SH-SY5Y (cell line): Measurements from ENCODE around the gene PNLDC1.

ENCODE experiments used
- GATA2 ChIP-seq: IDR thresholded peaks from 2 replicates; pipeline ENCODE4 v1.6.1; 2011; ENCODE audit warnings: mild to moderate bottlenecking, low read depth, low read length
- GATA3 ChIP-seq: IDR thresholded peaks from 2 replicates; pipeline ENCODE4 v1.6.1; 2011; ENCODE audit warnings: low read depth, mild to moderate bottlenecking, low read length, moderate library complexity

PNLDC1 gene

DNA sequence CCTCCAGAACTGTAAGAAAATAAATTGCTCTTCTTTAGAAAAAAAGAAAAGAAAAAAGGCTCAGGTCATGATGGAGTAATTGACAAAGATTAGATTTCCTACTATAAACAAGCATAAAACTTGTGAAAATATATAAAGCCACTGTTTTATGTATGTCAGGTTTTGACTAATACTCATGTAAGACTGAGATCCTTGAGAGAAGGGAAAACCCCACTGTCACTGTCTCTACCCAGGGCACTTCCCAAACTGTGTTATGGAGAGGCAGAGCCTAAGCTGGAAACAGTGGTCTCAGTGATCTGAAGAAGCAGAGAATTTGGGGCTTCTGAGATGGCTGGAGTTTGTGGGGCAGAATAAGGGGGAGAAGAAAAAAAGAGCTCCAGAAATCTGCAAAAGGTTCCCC lies 30.6 kb upstream of the PNLDC1 start:
- TF ChIP-seq GATA3: no peak
- TF ChIP-seq GATA2: no peak

DNA sequence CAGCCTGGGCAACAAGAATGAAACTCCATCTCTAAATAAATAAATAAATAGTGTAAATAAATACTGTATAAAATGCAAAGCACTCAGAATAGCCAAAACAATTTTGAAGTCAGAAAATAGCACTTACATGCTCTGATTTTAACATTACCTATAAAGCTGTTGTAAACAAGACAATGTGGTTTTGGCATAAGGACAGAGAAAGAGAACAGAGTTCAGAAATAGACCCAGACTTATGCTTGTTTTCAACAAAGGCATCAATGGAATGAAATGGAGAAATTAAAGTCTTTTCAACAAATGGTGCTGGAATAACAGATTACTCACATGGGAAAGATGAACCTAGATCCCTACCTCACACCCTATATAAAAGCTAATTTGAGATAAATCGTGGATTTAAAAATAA lies 27.9 kb upstream of the PNLDC1 start:
- TF ChIP-seq GATA3: no peak
- TF ChIP-seq GATA2: no peak

DNA sequence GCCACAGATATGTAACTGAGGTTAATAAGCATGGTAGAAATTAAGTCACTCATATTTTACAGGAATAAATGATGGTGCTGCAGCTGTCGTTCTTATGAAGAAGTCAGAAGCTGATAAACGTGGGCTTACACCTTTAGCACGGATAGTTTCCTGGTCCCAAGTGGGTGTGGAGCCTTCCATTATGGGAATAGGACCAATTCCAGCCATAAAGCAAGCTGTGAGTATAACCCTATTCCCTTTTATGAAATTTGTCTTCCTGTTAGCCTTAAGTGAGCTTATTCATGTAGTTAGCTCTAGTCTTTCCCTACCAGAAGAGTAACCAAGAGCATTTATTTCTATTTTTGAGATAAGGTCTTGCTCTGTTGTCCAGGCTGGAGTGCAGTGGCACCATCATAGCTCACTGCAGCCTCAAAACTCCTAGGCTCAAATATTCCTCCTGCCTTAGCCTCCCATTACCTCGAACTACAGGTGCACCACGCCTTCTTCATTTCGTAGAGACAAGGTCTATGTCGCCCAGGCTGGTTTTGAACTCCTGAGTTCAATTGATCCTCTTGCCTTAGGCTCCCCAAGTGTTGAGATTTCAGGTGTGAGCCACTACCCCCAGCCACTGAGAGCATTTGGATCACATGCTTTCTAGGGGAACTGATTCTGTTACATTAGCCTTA lies 22.7 kb upstream of the PNLDC1 start:
- no peak for TF ChIP-seq GATA3

DNA sequence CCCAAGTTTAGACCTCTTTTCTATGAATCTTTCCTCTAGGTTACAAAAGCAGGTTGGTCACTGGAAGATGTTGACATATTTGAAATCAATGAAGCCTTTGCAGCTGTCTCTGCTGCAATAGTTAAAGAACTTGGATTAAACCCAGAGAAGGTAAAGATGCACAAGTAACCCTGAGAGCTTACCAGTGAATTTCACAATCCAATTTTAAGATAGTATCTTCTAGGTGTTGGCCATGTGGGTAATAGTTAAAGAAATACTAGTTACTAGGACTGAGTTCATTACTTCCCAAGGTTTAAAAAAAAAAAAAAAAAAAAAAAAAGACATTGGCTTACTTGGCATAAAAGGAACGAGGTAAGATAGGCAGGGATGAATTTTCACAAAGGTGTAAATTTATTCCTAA lies 21.9 kb upstream of the PNLDC1 start:
- TF ChIP-seq GATA3 (no peak), GATA2 (no peak)

DNA sequence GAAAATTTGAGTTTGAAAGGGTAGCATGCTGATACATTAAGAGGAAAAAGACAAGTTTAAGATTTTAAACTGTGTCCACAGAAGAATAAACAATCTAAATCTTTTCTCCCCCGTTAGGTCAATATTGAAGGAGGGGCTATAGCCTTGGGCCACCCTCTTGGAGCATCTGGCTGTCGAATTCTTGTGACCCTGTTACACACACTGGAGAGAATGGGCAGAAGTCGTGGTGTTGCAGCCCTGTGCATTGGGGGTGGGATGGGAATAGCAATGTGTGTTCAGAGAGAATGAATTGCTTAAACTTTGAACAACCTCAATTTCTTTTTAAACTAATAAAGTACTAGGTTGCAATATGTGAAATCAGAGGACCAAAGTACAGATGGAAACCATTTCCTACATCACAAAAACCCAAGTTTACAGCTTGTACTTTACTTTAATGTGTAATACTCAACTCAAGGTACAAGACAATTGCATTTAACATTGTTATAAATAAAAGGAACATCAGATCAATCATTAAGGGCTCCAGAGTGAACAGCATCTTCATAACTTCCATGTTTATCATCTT lies 21.5 kb upstream of the PNLDC1 start:
- TF ChIP-seq GATA2 (no peak), GATA3 (no peak)

DNA sequence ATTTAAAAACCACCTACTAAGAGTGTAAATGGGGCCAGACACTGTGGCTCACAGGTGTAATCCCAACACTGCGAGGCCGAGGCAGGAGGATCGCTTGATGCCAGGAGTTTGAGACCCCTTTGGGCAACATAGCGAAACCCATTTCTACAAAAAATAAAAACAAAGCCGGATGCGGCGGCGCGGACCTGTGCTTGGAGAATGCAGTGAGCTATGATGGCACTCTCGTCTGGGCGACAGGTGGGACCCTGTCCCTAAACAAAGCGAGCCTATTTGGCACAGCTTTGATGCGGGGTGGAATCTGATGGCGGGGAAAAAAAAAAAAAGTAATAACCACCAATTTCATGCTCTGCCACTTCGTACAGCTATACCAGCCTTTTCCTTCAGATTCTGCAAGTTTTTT lies 11.8 kb upstream of the PNLDC1 start:
- no peak for TF ChIP-seq GATA3
- TF ChIP-seq GATA2: no peak

DNA sequence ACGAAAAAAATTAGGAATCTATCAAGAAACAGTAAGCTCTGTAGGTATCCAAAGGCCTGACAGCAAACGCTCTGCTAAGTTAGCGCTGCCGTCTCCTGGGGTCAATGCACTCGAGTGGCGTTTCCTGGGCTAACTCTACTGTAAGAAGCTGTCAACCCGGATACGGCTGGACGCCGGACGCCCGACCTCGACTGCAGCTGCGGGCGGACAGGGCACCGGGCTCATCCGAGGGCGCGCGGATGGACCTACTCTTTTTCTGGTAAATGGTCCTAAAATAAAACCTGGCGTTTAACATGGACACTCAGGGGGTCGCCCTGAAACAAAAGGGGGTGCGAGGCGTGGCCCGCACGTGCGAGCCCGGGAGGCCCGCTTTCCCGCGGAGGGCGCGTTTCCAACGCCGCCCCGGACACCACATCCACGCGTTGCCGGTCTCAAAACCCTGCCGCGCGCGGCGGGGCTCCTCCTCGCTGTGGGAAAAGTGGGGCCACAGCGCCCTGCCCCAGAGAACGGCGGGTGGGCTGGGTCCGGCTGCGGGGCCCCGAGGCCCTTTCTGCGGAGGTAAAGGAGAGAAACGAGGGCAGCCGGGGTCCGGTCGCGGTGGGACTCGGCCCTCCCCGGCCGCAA lies 11.2 kb upstream of the PNLDC1 start:
- no peak for TF ChIP-seq GATA2
- TF ChIP-seq GATA3: no peak

DNA sequence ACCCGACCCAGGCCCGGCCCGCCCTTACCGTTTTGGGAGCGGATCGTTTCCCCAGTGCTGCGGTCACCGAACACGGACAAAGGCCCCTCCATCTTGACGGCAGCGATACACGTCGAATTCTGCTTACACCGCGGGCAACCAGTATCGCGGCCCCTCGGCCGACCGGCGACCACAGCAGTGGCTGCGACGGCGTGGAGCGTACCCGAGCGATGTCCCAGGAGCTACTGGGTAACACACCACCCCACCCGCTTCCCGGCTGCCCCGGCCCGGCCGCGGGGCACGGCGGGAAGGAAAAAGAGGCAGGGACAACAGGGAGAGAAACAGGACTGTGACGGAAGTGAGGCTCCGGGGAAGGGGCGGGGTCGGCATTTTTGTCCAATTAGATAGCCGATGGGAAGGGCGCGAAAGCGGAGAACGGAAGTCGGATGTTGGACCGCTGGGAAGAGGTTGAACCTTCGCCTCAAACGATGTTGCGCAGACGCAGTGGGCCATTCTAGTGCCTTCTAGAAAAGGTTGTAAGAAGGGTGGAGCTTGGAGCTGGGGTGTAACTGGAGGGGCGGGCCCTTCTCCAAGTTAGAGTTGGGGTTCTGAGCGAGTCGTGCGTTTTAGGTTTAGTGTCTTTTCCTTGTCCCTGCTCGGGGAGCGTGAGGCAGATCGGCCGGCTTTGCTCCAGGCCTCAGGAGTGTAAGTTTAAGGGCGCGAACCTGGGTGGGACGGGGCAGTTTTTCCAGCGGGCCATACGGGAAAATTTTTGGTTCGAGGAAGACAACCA lies 10.5 kb upstream of the PNLDC1 start, which contains the start of gene TCP1:
Gene TCP1, minus strand, starts transcription at position 226 of the 772 bp plus-strand sequence. Its CDS starts 134 bp downstream, at position 92.
- TF ChIP-seq GATA2 (no peak), GATA3 (no peak)

DNA sequence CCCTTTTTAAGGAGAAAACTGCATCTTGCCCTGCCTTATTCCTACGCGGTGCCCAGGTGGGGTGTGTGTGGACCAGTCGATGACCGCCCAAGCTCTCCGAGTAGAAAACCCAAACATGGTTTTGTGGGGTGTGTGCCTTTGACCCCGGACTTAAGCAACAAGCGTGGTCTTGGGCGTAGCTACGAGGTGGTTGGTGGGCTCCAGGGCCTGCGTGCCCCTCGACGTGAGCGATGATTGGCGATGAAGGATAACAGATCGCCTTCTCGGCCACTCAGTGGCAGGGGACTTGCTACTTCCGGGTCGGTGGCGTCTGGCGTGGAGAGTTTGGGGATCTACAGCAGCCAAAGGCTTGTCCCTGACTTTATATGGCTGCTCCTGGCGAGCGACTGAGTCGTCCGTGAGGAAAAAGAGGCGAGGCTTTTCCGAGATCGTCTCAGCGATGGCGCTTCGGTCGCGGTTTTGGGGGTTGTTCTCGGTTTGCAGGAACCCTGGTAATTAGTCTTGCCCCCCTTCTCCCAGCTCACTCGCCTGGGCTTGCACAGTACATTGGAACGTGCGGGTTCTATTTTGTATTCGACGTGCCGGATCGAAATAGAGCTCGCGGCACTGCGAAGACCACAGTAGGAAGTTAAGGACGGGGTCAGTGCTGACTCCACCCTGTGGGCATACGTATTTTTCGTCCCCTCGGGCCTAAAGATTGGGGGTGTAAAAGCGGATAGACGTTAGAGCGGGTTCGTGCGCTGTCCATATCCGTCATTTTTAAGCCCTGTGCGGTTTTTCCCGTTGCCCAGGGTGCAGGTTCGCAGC lies 9.7 kb upstream of the PNLDC1 start, which contains the start of gene MRPL18:
Gene MRPL18, plus strand, starts transcription at position 319 of the 807 bp plus-strand sequence. Its CDS starts 121 bp downstream, at position 440.
- TF ChIP-seq GATA3: no peak
- no peak; the same call in 1 of the 2 replicates for TF ChIP-seq GATA2

DNA sequence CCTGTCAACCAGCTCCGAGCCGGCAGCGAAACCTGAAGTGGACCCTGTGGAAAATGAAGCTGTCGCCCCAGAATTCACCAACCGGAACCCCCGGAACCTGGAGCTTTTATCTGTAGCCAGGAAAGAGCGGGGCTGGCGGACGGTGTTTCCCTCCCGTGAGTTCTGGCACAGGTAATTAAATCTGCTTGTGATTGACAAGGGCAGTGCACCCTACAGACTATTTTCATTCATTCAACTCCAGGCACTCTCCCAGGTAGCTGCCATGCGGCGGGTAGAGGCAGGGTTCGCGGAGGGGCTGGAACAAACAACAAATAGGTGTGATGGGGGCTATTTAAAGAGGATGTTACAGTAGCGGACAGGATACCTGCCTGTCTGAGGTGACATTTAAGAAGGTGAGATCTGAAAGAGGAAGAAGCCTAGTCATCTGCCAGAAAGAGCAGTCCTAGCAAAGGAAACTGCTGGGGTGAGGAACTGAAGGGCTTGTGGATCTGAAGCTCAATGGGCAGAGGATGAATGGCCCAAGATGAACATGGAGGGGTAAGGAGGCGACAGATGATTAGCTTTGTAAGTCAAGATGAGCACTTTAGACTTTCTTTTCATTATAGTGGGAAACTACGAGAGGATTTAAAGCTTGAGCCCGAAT lies 9.0 kb upstream of the PNLDC1 start:
- TF ChIP-seq GATA3: no peak
- TF ChIP-seq GATA2: no peak

DNA sequence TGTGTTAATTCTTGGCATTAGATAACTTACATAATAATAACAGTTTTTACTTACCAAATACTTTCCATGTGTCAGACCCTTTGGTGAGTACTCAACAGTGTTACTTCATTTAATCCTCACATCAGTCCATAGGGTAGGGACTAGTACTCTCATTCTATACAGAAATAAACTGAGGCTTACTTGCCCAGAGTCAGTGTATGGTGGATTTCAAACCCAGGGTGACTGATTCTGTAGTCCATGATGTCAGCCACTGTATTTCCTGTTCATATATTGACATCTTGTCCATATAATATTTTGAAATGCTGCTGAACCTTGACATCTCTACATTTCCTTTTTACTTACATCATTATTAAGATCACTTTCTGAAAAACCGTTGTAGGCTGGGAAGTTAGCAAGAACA lies 2.5 kb upstream of the PNLDC1 start:
- TF ChIP-seq GATA3 (no peak), GATA2 (no peak)

DNA sequence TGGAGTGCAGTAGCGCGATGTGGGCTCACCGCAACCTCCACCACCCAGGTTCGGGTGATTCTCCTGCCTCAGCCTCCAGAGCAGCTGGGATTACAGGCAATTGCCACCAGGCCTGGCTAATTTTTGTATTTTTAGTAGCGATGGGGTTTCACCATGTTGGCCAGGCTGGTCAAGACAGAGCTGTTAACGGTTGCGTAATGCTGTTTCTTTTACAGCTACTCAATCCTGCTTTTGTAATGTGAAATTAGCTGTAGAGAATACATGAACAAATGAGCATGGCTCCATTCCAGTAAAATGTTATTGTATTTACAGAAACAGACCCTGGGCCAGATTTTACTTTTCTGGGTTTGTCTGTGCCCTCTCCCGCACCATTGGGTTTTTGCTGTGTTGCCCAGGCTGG lies 1.9 kb downstream of the PNLDC1 start:
- no peak for TF ChIP-seq GATA3
- no peak for TF ChIP-seq GATA2

DNA sequence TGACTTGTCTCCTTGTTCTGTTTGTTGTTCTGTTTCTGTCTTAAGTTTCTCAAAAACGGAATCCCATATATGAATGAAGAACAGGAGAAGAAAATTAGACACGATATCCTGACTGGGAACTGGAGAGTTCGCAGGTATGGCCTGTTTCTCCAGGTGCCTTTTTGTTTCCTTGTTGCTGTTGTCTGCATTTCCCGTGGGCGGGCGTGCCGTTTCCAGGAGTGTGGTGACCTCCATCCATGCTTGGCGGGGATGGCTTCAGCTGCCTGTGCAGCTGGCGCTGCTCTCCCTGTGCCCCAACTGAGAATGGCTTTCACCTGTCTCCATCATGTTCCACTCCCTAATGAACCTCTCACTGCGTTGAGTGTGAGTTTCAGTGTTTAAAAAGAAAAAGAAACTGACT lies 4.4 kb downstream of the PNLDC1 start:
- TF ChIP-seq GATA2 (no peak), GATA3 (no peak)
